ENCODE data around the gene DDAH1. TPM values are rescaled to one million over a fixed set of nuclear protein-coding genes. Genes with fewer than 3 reads are reported as not detected.

The DDAH1 gene
- total and polyA plus RNA-seq, 4 donors, result 25.8 to 42.7 (median 31.7) TPM

- H3K36me3 ChIP-seq (ENCODE audit: control insufficient read depth in 4 of 4, insufficient read depth in 3 of 4, low read depth in 1 of 4, low read length in 3 of 4), result no peaks in the 10 kb centered on the region
- TF ChIP-seq HNF4G (IDR thresholded peaks at IDR 0.05) (no peak), NR2F2 (IDR thresholded peaks at IDR 0.05) (no peak), MAX (IDR thresholded peaks at IDR 0.05) (no peak)
- DNase-seq (ENCODE audit: low spot score), result no peak
- H3K4me3 ChIP-seq (ENCODE audit: low read depth in 1 of 3, low read length in 3 of 3), result no peak overlapping the region
- no peaks in the 10 kb centered on the region for H3K27me3 ChIP-seq (ENCODE audit: control insufficient read depth in 4 of 4, insufficient read depth in 4 of 4, low read length in 3 of 4)
- no peak overlapping the region for H3K9ac ChIP-seq (ENCODE audit: low read depth in 1 of 2, low read length in 2 of 2)
- peaks cover 0 to 13% (median 2%) of the 10 kb centered on the region in 4 donors for H3K4me1 ChIP-seq (ENCODE audit: control insufficient read depth in 4 of 4, insufficient read depth in 4 of 4, low read length in 3 of 4)
- H3K9me3 ChIP-seq (ENCODE audit: control insufficient read depth in 4 of 4, low read length in 3 of 4), result no peaks in the 10 kb centered on the region
- no peak overlapping the region for H3K27ac ChIP-seq (ENCODE audit: low read depth in 1 of 2, low read length in 2 of 2)
- 96% methylated on average over 2 of the region's 2 CpGs for WGBS
These were observed 32.1 kb upstream of the DDAH1 start for GRCh38 chr1:85496941-85497582.

GRCh38 chr1:85495556-85495955, 30.6 kb upstream of the DDAH1 start:
- WGBS, result 93% methylated on average over 6 of the region's 6 CpGs

More at GRCh38 chr1:85495556-85495955, 30.6 kb upstream of the DDAH1 start:
- H3K27ac ChIP-seq (ENCODE audit: low read depth in 1 of 2, low read length in 2 of 2), result no peak overlapping the region
- TF ChIP-seq MAX (IDR thresholded peaks at IDR 0.05) (no peak), SP1 (IDR thresholded peaks at IDR 0.05) (no peak), YY1 (IDR thresholded peaks at IDR 0.05) (no peak), RXRA (IDR thresholded peaks at IDR 0.05) (no peak), FOXA2 (IDR thresholded peaks at IDR 0.05) (no peak), RAD21 (IDR thresholded peaks at IDR 0.05) (no peak), NR2F2 (IDR thresholded peaks at IDR 0.05) (no peak), CTCF (IDR thresholded peaks at IDR 0.05; ENCODE audit: low read depth, low read length, missing input control) (no peak), JUND (IDR thresholded peaks at IDR 0.05) (no peak), ZBTB33 (IDR thresholded peaks at IDR 0.05) (no peak), HNF4G (IDR thresholded peaks at IDR 0.05) (no peak), ATF3 (IDR thresholded peaks at IDR 0.05) (no peak), TAF1 (conservative IDR thresholded peaks at IDR 0.05) (no peak), EGR1 (IDR thresholded peaks at IDR 0.05; ENCODE audit: low read depth in 2 of 2) (no peak), REST (IDR thresholded peaks at IDR 0.05) (no peak), FOXA1 (IDR thresholded peaks at IDR 0.05) (no peak)
- no peaks in the 10 kb centered on the region for H3K27me3 ChIP-seq (ENCODE audit: control insufficient read depth in 4 of 4, insufficient read depth in 4 of 4, low read length in 3 of 4)
- H3K4me1 ChIP-seq (ENCODE audit: control insufficient read depth in 4 of 4, insufficient read depth in 4 of 4, low read length in 3 of 4), result peaks cover 0 to 13% (median 2%) of the 10 kb centered on the region in 4 donors
- no peak overlapping the region for H3K9ac ChIP-seq (ENCODE audit: low read depth in 1 of 2, low read length in 2 of 2)
- no peak overlapping the region for H3K4me3 ChIP-seq (ENCODE audit: low read depth in 1 of 3, low read length in 3 of 3)
- H3K36me3 ChIP-seq (ENCODE audit: control insufficient read depth in 4 of 4, insufficient read depth in 3 of 4, low read depth in 1 of 4, low read length in 3 of 4), result no peaks in the 10 kb centered on the region
- no peaks in the 10 kb centered on the region for H3K9me3 ChIP-seq (ENCODE audit: control insufficient read depth in 4 of 4, low read length in 3 of 4)
- DNase-seq (ENCODE audit: low spot score), result no peak
